IMR-90 (cell line): Measurements from ENCODE around the gene RRAGD. TPM values are rescaled to one million over a fixed set of nuclear protein-coding genes. Genes with fewer than 3 reads are reported as not detected.

ENCODE experiments used
- ATAC-seq: fragments of 200-7000 bp; cut with Tn5 transposase; 2 replicates; pipeline ENCODE4 v1.9.1; 2020; ENCODE audit warnings: low read depth, mild to moderate bottlenecking, moderate library complexity
- BruUV-seq: library from RNA; stranded (reverse); fragments of 400-500 nt; replicated peaks from 2 replicates; lab custom pipeline; 2021; lab: Mats Ljungman, UMichigan
- CTCF ChIA-PET: fragments of 300-600 bp; formaldehyde crosslinking; extraction: SDS; loops from one replicate; lab custom pipeline; 2021; ENCODE audit warnings: antibody characterized with exemption; lab: Yijun Ruan, JAX
- POLR2A ChIA-PET: fragments of 300-600 bp; sonication (Branson Sonifier 250); formaldehyde crosslinking; loops from one replicate; lab custom pipeline; 2022; ENCODE audit warnings: antibody characterized with exemption; ENCODE audit not compliant: unreplicated experiment; lab: Charles Lee
- DNase-seq: peaks from one replicate; pipeline ENCODE4 v3.0.0; 2013
- H2AFZ ChIP-seq: replicated peaks from 2 replicates; pipeline ENCODE3; 2013; ENCODE audit warnings: low read length, mild to moderate bottlenecking; ENCODE audit not compliant: poor library complexity
- H2AK5ac ChIP-seq: 2 replicates; pipeline ENCODE4 v1.6.1; 2013; ENCODE audit warnings: low read depth, low read length, inconsistent platforms
- H2AK9ac ChIP-seq: replicated peaks from 2 replicates; pipeline ENCODE3; 2013; ENCODE audit warnings: mild to moderate bottlenecking, low read depth, low read length, moderate library complexity; ENCODE audit not compliant: poor library complexity
- H2BK120ac ChIP-seq: 2 replicates; pipeline ENCODE4 v1.6.1; 2013; ENCODE audit warnings: low read depth, low read length, inconsistent platforms
- H2BK15ac ChIP-seq: 3 replicates; pipeline ENCODE4 v1.6.1; 2013; ENCODE audit warnings: low read depth, low read length, inconsistent platforms
- H2BK20ac ChIP-seq: 2 replicates; pipeline ENCODE4 v1.6.1; 2013; ENCODE audit warnings: low read depth, mild to moderate bottlenecking, inconsistent platforms, low read length, moderate library complexity
- H2BK5ac ChIP-seq: 2 replicates; pipeline ENCODE4 v1.6.1; 2013; ENCODE audit warnings: mild to moderate bottlenecking, low read depth, low read length, inconsistent platforms; ENCODE audit not compliant: poor library complexity, severe bottlenecking
- H3K14ac ChIP-seq: replicated peaks from 2 replicates; pipeline ENCODE4 v1.6.1; 2013; ENCODE audit warnings: low read depth, low read length, inconsistent platforms
- H3K18ac ChIP-seq: 2 replicates; pipeline ENCODE4 v1.6.1; 2013; ENCODE audit warnings: low read depth, low read length, control low read depth
- H3K23ac ChIP-seq: 2 replicates; pipeline ENCODE4 v1.6.1; 2013; ENCODE audit warnings: low read depth, low read length, inconsistent platforms
- H3K27ac ChIP-seq: 2 replicates; pipeline ENCODE4 v1.5.1; 2013; ENCODE audit warnings: mild to moderate bottlenecking, control low read depth, low read length; ENCODE audit not compliant: insufficient read depth
- H3K27me3 ChIP-seq: 2 replicates; pipeline ENCODE4 v1.6.1; 2013; ENCODE audit warnings: low read length; ENCODE audit not compliant: control insufficient read depth, insufficient read depth
- H3K36me3 ChIP-seq: 2 replicates; pipeline ENCODE4 v1.6.1; 2013; ENCODE audit warnings: low read length, mixed read lengths; ENCODE audit not compliant: control insufficient read depth, insufficient read depth
- H3K4ac ChIP-seq: 2 replicates; pipeline ENCODE4 v1.6.1; 2013; ENCODE audit warnings: low read depth, low read length, inconsistent platforms
- H3K4me1 ChIP-seq: 2 replicates; pipeline ENCODE4 v1.6.1; 2013; ENCODE audit warnings: low read length, mixed read lengths; ENCODE audit not compliant: control insufficient read depth, insufficient read depth
- H3K4me2 ChIP-seq: 2 replicates; pipeline ENCODE4 v1.6.1; 2013; ENCODE audit warnings: low read depth, mild to moderate bottlenecking, control low read depth, low read length, moderate library complexity
- H3K4me3 ChIP-seq: 2 replicates; pipeline ENCODE4 v1.5.1; 2013; ENCODE audit warnings: low read depth, mild to moderate bottlenecking, control low read depth, low read length, moderate library complexity; ENCODE audit not compliant: insufficient read depth
- H3K56ac ChIP-seq: 2 replicates; pipeline ENCODE4 v1.6.1; 2013; ENCODE audit warnings: low read length, inconsistent platforms; ENCODE audit not compliant: insufficient read depth; ENCODE audit errors: extremely low read depth
- H3K79me1 ChIP-seq, 2 experiments: 2 replicates each; pipeline ENCODE4 v1.6.1; 2013; ENCODE audit warnings: low read length in 2 of 2, inconsistent platforms in 1 of 2, low read depth in 1 of 2
- H3K9ac ChIP-seq: 2 replicates; pipeline ENCODE4 v1.6.1; 2013; ENCODE audit warnings: low read depth, low read length, control low read depth
- H3K9me1 ChIP-seq: 2 replicates; pipeline ENCODE4 v1.6.1; 2013; ENCODE audit warnings: low read length, inconsistent platforms; ENCODE audit not compliant: insufficient read depth
- H3K9me3 ChIP-seq: 2 replicates; pipeline ENCODE4 v1.6.1; 2013; ENCODE audit warnings: low read length; ENCODE audit not compliant: control insufficient read depth, insufficient read depth
- H4K20me1 ChIP-seq: 2 replicates; pipeline ENCODE4 v1.6.1; 2013; ENCODE audit warnings: low read length, inconsistent platforms; ENCODE audit not compliant: insufficient read depth
- H4K5ac ChIP-seq: 2 replicates; pipeline ENCODE4 v1.6.1; 2013; ENCODE audit warnings: mild to moderate bottlenecking, low read depth, low read length, control low read depth
- H4K8ac ChIP-seq, 2 experiments: 2 replicates each; pipeline ENCODE4 v1.6.1; 2013; ENCODE audit warnings: low read depth in 2 of 2, low read length in 2 of 2, control low read depth in 1 of 2, inconsistent platforms in 1 of 2
- H4K91ac ChIP-seq: 2 replicates; pipeline ENCODE4 v1.6.1; 2013; ENCODE audit warnings: low read depth, low read length, inconsistent platforms; ENCODE audit not compliant: insufficient read depth
- CTCF ChIP-seq: conservative IDR thresholded peaks from 2 replicates; pipeline ENCODE4 v1.5.1; 2012; ENCODE audit warnings: mild to moderate bottlenecking, low read depth, low read length, improper control_type of control experiment
- WGBS, 2 experiments: methylation state at CpG; one replicate each; pipeline versions ENCODE4 v1.1.5 to v1.1.7; 2013; ENCODE audit warnings: missing lambda C conversion rate in 2 of 2; ENCODE audit not compliant: insufficient read length in 1 of 2; ENCODE audit errors: extremely low coverage in 2 of 2; 5-methylcytosine and 5-hydroxymethylcytosine counted together
- dilution Hi-C: fragments of 300-500 bp; cut with HindIII; formaldehyde crosslinking; loops from one replicate; pipeline ENCODE4 v1.14.3; 2018; ENCODE audit warnings: low sequenced_read_pairs; ENCODE audit not compliant: unreplicated experiment
- in situ Hi-C: fragments of 300-500 bp; cut with MboI; formaldehyde crosslinking; loops from 3 replicates; pipeline ENCODE4 v1.14.3; 2019; ENCODE audit warnings: low sequenced_read_pairs, inconsistent platforms, mixed read lengths
- intact Hi-C: fragments of 100-400 bp; cut with micrococcal nuclease; formaldehyde crosslinking; loops from 2 replicates; pipeline ENCODE4 v1.10.0; 2022
- polyA plus RNA-seq, 3 experiments: library from polyadenylated mRNA; depleted of rRNA; stranded (reverse); fragments of >200 nt; gene quantifications; 2 replicates each; pipeline ENCODE4 v1.2.3, GENCODE V29; 2012; ENCODE audit warnings: low replicate concordance in 1 of 3
- total RNA-seq: library from RNA; depleted of rRNA; stranded (reverse); fragments of >200 nt; gene quantifications from 2 replicates; pipeline ENCODE4 v1.2.3, GENCODE V29; 2012

Gene RRAGD
- total and polyA plus RNA-seq, 2 of the 4 experiments (the other 2 are of a cell fraction): not detected

DNA sequence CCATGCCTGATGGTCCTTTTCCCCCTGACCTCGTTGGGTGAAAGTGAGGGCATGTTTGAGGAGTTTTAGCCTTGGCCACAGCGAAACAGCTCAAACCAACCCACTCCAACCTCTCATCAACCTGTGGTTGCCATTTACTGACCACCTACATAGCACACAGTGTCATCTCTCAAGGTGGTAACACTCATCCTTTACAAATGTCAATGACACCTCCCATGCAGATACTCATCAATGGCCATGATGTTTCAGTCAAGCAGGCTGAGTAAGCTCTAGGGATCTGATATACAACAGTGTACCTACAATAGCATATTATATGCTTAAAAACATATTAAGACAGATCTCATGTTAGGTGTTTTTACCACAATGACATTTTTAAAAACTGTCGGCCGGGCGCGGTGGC, 9.3 kb downstream of the RRAGD start:
- Histone ChIP-seq H3K4me2 (no peak overlapping the region), H3K36me3 (no peaks in the 10 kb centered on the region), H2AK9ac (no peak overlapping the region), H2AK5ac (no peak overlapping the region), H3K9me1 (no peaks in the 10 kb centered on the region), H3K27me3 (peaks cover 14% of the 10 kb centered on the region), H2AFZ (no peak overlapping the region), H4K5ac (no peak overlapping the region), H2BK120ac (no peak overlapping the region), H3K4ac (no peak overlapping the region), H3K4me1 (no peaks in the 10 kb centered on the region), H3K4me3 (no peak overlapping the region), H3K9ac (no peak overlapping the region), H3K27ac (no peak overlapping the region), H3K56ac (no peak overlapping the region), H3K14ac (no peak overlapping the region), H4K8ac (no peak overlapping the region), H3K23ac (no peak overlapping the region), H4K20me1 (no peaks in the 10 kb centered on the region), H2BK5ac (no peak overlapping the region), H3K9me3 (no peaks in the 10 kb centered on the region), H3K18ac (no peak overlapping the region), H3K79me1 (no peaks in the 10 kb centered on the region), H4K91ac (no peak overlapping the region), H2BK15ac (no peak overlapping the region), H2BK20ac (no peak overlapping the region)
- POLR2A ChIA-PET: no interaction called here
- no peak for DNase-seq
- ATAC-seq: no peak
- no CpG with 5 or more reads among the region's 6 CpGs for WGBS, 2 experiments
- TF ChIP-seq CTCF: no peak
- BruUV-seq: no TSS peak
- in situ Hi-C loops: no loop called here
- intact Hi-C loops: no loop called here
- CTCF ChIA-PET: no interaction called here
- dilution Hi-C loops: no loop called here
